ENCODE measurements around the gene PKD2L1. TPM values are rescaled to one million over a fixed set of nuclear protein-coding genes. Genes with fewer than 3 reads are reported as not detected.
"Not testable (repeated sequence)": the region's sequence is repeated elsewhere in the genome, so short reads cannot be mapped to it uniquely, and the experiment has no call there.

Gene PKD2L1
- polyA plus RNA-seq = 0.48 TPM
- long read RNA-seq, donor 1 = 0 reads
- long read RNA-seq, donor 2, partial matches to known transcripts = 29 of 29 reads
- long read RNA-seq, donor 2, other reads (novel, unspliced or antisense) = 0 of 29 reads
- long read RNA-seq, donor 3 = 0 reads
- long read RNA-seq, donor 4 = 0 reads
- long read RNA-seq, donor 5 = 0 reads
- long read RNA-seq, donor 6, partial matches to known transcripts = 154 of 154 reads
- long read RNA-seq, donor 6, other reads (novel, unspliced or antisense) = 0 of 154 reads
- long read RNA-seq, donor 7 = 0 reads
- long read RNA-seq, donor 8 = 0 reads
- long read RNA-seq, donor 9, partial matches to known transcripts = 7 of 7 reads
- long read RNA-seq, donor 9, other reads (novel, unspliced or antisense) = 0 of 7 reads
- long read RNA-seq, donor 10 = 0 reads
- long read RNA-seq, donor 11, partial matches to known transcripts = 7 of 7 reads
- long read RNA-seq, donor 11, other reads (novel, unspliced or antisense) = 0 of 7 reads

DNA sequence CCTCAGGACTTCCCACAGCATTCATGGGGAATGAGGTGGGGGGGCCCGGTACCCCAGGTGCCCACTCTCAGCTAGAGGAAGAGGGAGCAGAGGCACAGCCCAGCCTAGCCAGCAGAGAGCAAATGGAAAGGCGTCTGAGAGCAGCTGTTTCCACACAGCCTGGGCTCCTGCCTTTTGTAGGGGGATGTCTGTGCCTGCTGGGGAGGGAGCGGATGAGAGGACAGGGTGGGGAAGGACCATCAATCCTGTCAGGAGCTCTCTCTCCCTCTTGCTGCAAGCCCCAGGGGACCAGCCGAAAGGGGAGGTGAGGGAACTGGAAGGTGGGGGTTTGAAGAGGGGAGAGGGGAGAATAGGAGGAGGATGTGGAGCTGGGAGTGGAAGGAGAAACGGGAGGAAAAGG lies at the start of gene PKD2L1:
Gene PKD2L1, minus strand, starts transcription at position 150 of the 400 bp plus-strand sequence. Its CDS starts 125 bp downstream, at position 25.
- no peak for DNase-seq
- Histone ChIP-seq H3K27ac (ENCODE audit: low read length) (no peak within 1 kb of the TSS), H3K27me3 (ENCODE audit: control insufficient read depth, insufficient read depth, low read length) (peaks cover 46% of the 10 kb centered on the region), H3K4me1 (ENCODE audit: control insufficient read depth, insufficient read depth, low read length) (no peaks in the 10 kb centered on the region), H3K36me3 (ENCODE audit: control insufficient read depth, insufficient read depth, low read length) (no peaks in the 10 kb centered on the region), H3K9me3 (ENCODE audit: control insufficient read depth, low read depth, low read length) (no peaks in the 10 kb centered on the region), H3K4me3 (ENCODE audit: low read length) (no peak within 1 kb of the TSS)
- WGBS (ENCODE audit: insufficient coverage, low lambda C conversion rate) = 60% methylated on average over 1 of the region's 5 CpGs

- Histone ChIP-seq H3K27ac (ENCODE audit: low read length) (no peak overlapping the region), H3K4me3 (ENCODE audit: low read length) (no peak overlapping the region), H3K27me3 (ENCODE audit: control insufficient read depth, insufficient read depth, low read length) (no peaks in the 10 kb centered on the region), H3K9me3 (ENCODE audit: control insufficient read depth, low read depth, low read length) (no peaks in the 10 kb centered on the region), H3K4me1 (ENCODE audit: control insufficient read depth, insufficient read depth, low read length) (peaks cover 24% of the 10 kb centered on the region), H3K36me3 (ENCODE audit: control insufficient read depth, insufficient read depth, low read length) (peaks cover 3% of the 10 kb centered on the region)
- DNase-seq = no peak
- WGBS (ENCODE audit: insufficient coverage, low lambda C conversion rate) = no CpG with 5 or more reads among the region's 5 CpGs
Measured at GRCh38 chr10:100377830-100378229, 47.8 kb upstream of the PKD2L1 start.

GRCh38 chr10:100376656-100377055 lies 46.6 kb upstream of the PKD2L1 start:
- H3K27me3 ChIP-seq (ENCODE audit: control insufficient read depth, insufficient read depth, low read length); H3K36me3 ChIP-seq (ENCODE audit: control insufficient read depth, insufficient read depth, low read length); H3K9me3 ChIP-seq (ENCODE audit: control insufficient read depth, low read depth, low read length); H3K4me3 ChIP-seq (ENCODE audit: low read length): not testable (repeated sequence)
- H3K4me1 ChIP-seq (ENCODE audit: control insufficient read depth, insufficient read depth, low read length) = peaks cover 36% of the 10 kb centered on the region
- WGBS (ENCODE audit: insufficient coverage, low lambda C conversion rate) = no CpG with 5 or more reads among the region's 6 CpGs
- peak overlapping the region; percentile 47 for H3K27ac ChIP-seq (ENCODE audit: low read length)
- peak in 1 of 2 donors; percentile 13 for DNase-seq

DNA sequence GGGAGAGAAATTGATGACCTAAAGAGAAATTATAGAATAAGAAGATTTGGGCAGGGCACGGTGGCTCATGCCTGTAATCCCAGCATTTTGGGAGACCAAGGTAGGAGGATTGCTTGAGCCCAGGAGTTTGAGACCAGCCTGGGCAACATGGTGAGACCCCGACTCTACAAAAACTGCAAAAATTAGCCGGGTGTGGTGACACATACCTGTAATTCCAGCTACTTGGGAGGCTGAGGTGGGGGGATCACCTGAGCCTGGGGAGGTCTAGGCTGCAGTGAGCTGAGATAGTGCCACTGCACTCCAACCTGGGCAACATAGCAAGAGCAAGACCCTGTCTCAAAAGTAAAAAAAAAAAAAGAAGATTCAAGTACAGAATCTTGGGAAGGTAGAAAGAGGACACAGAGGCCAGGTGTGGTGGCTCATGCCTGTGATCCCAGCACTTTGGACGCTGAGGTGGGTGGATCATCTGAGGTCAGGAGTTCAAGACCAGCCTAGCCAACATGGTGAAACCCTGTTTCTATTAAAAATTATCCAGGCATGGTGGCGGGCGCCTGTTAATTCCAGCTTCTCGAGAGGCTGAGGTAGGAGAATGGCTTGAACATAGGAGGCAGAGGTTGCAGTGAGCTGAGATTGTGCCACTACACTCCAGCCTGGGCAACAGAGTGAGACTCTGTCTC lies 44.8 kb upstream of the PKD2L1 start:
- Histone ChIP-seq H3K4me3 (ENCODE audit: low read length) (peak overlapping the region; percentile 44), H3K27ac (ENCODE audit: low read length) (peak overlapping the region; percentile 80), H3K4me1 (ENCODE audit: control insufficient read depth, insufficient read depth, low read length) (peaks cover 55% of the 10 kb centered on the region)
- H3K27me3 ChIP-seq (ENCODE audit: control insufficient read depth, insufficient read depth, low read length); H3K36me3 ChIP-seq (ENCODE audit: control insufficient read depth, insufficient read depth, low read length); H3K9me3 ChIP-seq (ENCODE audit: control insufficient read depth, low read depth, low read length): not testable (repeated sequence)
- peak in 1 of 2 donors; percentile 23 for DNase-seq
- WGBS (ENCODE audit: insufficient coverage, low lambda C conversion rate) = no CpG with 5 or more reads among the region's 7 CpGs

DNA sequence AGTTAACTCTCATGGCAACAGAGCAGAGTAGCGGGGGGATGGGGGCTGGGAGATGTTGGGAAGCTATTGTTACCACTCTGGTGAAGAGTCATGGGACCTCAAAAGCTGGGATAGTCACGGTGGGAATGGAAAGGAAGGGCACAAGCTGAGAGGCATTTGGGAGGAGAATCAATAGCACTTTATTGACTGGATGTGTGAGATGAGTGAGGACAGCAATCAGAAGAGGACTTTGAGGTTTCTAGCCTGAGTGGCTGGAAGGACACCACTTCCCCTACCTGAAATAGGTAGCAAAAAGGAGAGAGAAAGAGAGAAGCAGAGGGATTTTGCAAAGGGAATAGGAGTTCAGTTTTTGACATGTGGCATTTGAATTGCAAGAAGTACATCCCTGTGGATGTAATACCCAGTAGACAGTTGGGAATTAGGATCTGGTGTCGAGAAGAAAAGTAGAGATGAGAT lies 44.2 kb upstream of the PKD2L1 start:
- Histone ChIP-seq H3K4me1 (ENCODE audit: control insufficient read depth, insufficient read depth, low read length) (peaks cover 55% of the 10 kb centered on the region), H3K9me3 (ENCODE audit: control insufficient read depth, low read depth, low read length) (no peaks in the 10 kb centered on the region), H3K27me3 (ENCODE audit: control insufficient read depth, insufficient read depth, low read length) (no peaks in the 10 kb centered on the region), H3K36me3 (ENCODE audit: control insufficient read depth, insufficient read depth, low read length) (no peaks in the 10 kb centered on the region), H3K4me3 (ENCODE audit: low read length) (peak overlapping the region; percentile 44), H3K27ac (ENCODE audit: low read length) (peak overlapping the region; percentile 80)
- 0% methylated on average over 1 of the region's 3 CpGs for WGBS (ENCODE audit: insufficient coverage, low lambda C conversion rate)
- DNase-seq = no peak

GRCh38 chr10:100373298-100374199 lies 43.5 kb upstream of the PKD2L1 start:
- H3K9me3 ChIP-seq (ENCODE audit: control insufficient read depth, low read depth, low read length) = no peaks in the 10 kb centered on the region
- peaks cover 55% of the 10 kb centered on the region for H3K4me1 ChIP-seq (ENCODE audit: control insufficient read depth, insufficient read depth, low read length)
- H3K27ac ChIP-seq (ENCODE audit: low read length) = peak overlapping the region; percentile 80
- no peaks in the 10 kb centered on the region for H3K27me3 ChIP-seq (ENCODE audit: control insufficient read depth, insufficient read depth, low read length)
- peak overlapping the region; percentile 44 for H3K4me3 ChIP-seq (ENCODE audit: low read length)
- no peaks in the 10 kb centered on the region for H3K36me3 ChIP-seq (ENCODE audit: control insufficient read depth, insufficient read depth, low read length)
- peak; percentile 98 to 99 for DNase-seq
- 0% methylated on average over 7 of the region's 45 CpGs for WGBS (ENCODE audit: insufficient coverage, low lambda C conversion rate)

DNA sequence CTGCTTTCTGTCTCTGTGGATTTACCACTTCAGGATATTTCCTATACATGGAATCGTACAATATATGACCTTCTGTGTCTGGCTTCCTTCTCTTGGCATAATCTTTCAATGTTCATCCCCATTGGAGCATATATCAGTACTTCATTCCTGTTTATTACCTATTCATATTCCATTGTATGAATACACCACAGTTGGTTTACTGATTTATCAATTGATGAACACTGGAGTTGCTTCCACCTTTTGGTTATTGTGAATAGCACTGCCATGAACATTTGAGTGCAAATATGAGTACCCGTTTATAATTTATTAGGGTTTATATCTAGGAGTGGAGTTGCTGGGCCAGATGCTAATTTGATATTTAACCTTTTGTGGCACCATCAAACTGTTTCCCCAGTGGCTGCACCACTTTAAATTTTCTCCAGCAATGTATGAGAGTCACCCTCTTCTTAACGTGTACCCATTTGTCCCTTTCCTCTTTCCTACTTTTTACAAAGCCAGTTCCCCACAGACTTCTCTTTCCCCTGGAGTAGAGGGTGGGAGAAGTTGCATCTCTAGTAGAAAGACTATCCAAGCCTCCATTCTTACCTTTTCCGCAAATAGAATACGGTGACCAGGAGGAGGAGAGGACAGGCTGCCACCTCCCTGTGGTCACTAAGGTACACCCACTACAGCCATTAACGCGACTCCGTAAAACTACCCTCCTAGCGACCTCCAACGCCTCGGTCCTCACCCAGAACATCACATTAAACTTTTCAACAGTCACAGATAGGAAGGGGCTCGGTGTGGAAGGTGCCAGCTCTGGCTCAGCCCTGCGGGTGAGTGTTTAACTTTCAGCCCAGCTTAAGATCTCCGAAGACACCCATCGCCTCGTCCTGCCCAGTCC lies 42.6 kb upstream of the PKD2L1 start:
- DNase-seq = no peak
- no peaks in the 10 kb centered on the region for H3K27me3 ChIP-seq (ENCODE audit: control insufficient read depth, insufficient read depth, low read length)
- H3K4me1 ChIP-seq (ENCODE audit: control insufficient read depth, insufficient read depth, low read length) = peaks cover 55% of the 10 kb centered on the region
- H3K27ac ChIP-seq (ENCODE audit: low read length) = peak overlapping the region; percentile 80
- no peaks in the 10 kb centered on the region for H3K9me3 ChIP-seq (ENCODE audit: control insufficient read depth, low read depth, low read length)
- 100% methylated on average over 1 of the region's 16 CpGs for WGBS (ENCODE audit: insufficient coverage, low lambda C conversion rate)
- H3K4me3 ChIP-seq (ENCODE audit: low read length) = peak overlapping the region; percentile 44
- H3K36me3 ChIP-seq (ENCODE audit: control insufficient read depth, insufficient read depth, low read length) = no peaks in the 10 kb centered on the region

DNA sequence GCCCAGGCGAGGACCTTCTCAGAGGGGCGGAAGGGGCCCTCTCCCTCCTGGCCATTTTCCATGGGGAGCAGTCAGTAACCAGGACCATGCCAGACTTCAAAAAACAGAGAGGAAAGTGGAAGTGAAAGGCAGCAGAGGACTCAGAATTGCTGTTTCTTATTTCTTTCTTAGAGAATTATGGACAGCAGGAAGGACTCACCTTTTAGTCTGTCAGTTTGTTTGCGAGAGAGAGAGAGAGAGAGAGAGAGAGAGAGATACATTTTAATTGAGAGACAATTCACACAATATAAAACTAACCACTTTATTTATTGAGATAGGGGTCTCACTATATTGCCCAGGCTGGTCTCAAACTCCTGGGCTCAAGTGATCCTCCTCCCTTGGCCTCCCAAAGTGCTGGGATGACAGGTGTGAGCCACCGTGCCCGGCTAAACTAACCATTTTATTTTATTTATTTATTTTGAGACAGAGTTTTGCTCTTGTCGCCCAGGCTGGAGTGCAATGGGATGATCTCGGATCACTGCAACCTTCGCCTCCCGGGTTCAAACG lies 41.5 kb upstream of the PKD2L1 start:
- DNase-seq = no peak
- peaks cover 52% of the 10 kb centered on the region for H3K4me1 ChIP-seq (ENCODE audit: control insufficient read depth, insufficient read depth, low read length)
- no peaks in the 10 kb centered on the region for H3K27me3 ChIP-seq (ENCODE audit: control insufficient read depth, insufficient read depth, low read length)
- H3K9me3 ChIP-seq (ENCODE audit: control insufficient read depth, low read depth, low read length) = no peaks in the 10 kb centered on the region
- H3K36me3 ChIP-seq (ENCODE audit: control insufficient read depth, insufficient read depth, low read length) = no peaks in the 10 kb centered on the region
- WGBS (ENCODE audit: insufficient coverage, low lambda C conversion rate) = no CpG with 5 or more reads among the region's 10 CpGs
- peak overlapping the region; percentile 87 for H3K27ac ChIP-seq (ENCODE audit: low read length)
- no peak overlapping the region for H3K4me3 ChIP-seq (ENCODE audit: low read length)

DNA sequence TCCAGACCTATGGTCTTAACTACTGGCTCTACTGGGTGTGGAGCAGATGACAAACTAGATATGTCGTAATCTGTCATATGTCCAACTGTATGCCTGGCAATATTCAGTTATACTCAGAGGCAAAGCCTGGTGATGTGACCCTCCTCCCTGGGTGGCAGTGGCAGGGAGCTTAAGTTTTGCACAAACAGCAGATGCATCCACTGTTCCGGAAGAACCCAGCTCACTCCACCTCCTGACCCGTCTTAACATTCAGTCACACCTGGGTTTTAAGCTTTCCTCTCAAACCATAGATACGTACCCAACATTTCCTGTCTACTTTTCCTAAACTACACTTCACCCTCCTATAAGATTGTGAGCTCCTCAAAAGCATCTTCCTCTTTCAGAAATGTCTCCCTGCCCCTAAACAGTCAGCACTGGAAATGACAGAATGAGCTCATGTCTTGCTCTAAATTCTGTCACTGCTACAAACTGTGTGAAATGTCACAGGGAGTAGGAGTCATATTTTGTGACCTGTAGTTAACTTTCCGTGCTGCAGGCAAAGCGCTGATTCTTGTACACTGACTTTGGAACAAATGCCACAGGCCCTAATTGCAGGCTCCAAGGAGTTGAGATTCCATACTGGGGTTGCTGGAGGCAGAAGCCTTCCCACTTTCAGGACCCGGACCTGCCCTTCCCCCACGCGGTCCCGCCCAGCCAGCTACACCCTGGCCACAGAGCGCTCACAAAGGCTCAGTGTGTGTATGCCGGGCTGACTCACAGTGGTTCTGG lies 40.9 kb upstream of the PKD2L1 start:
- peak; percentile 88 to 93 for DNase-seq
- H3K4me1 ChIP-seq (ENCODE audit: control insufficient read depth, insufficient read depth, low read length) = peaks cover 49% of the 10 kb centered on the region
- 60% methylated on average over 1 of the region's 12 CpGs for WGBS (ENCODE audit: insufficient coverage, low lambda C conversion rate)

More for the DNA sequence above, 40.9 kb upstream of the PKD2L1 start:
- H3K4me3 ChIP-seq (ENCODE audit: low read length) = no peak overlapping the region
- no peaks in the 10 kb centered on the region for H3K27me3 ChIP-seq (ENCODE audit: control insufficient read depth, insufficient read depth, low read length)
- H3K27ac ChIP-seq (ENCODE audit: low read length) = peak overlapping the region; percentile 87
- no peaks in the 10 kb centered on the region for H3K9me3 ChIP-seq (ENCODE audit: control insufficient read depth, low read depth, low read length)
- H3K36me3 ChIP-seq (ENCODE audit: control insufficient read depth, insufficient read depth, low read length) = no peaks in the 10 kb centered on the region

Measured in large intestine (tissue), 12 donors.